ENCODE measurements around the gene CDHR1. TPM values are rescaled to one million over a fixed set of nuclear protein-coding genes. Genes with fewer than 3 reads are reported as not detected.

Gene CDHR1
- total and polyA plus RNA-seq, 2 of the 8 experiments (the other 6 are each of a cell fraction or from before 2014, with no cell fraction given): 3.9 to 10.5 TPM

DNA sequence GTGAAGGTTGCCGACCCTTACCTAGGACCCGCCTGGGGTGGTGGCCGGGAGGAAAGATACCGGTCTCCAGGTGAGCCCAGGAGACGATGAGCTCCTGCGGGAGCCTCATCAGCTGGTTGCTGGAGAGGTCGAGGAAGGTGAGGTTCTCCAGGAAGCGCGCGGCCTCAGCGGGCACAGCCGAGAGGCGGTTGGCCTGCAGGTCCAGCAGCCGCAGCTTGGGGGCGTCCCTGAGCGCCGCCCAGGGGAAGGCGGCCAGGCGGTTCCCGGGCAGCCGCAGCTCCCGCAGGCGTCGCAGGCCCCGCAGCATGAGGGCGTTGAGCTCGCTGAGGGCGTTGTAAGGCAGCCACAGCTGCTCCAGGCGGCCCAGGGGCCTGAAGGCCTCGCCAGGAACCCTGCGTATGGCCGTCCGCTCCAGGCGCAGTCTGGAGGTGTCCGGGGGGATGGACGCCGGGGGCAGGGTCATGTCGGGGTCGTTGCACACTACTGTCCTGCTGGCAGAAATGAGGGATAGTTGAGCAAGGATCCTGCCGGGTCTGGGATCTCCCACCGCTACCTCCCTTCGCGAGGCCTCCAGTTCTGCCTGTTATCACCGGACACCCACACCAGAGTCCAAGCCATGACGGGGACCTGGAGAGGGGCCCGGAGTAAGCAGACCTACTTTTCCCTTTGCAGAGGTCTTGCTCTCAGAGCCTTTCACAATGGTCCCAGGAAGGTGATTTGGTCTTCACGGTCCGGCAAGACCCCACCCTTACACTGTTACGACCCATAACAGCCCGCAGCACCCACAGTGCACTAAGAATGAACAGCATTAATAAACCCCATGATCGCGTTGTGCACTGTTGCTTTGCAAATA, 43.1 kb downstream of the CDHR1 start (continued):
- TF ChIP-seq, protein P1, sequence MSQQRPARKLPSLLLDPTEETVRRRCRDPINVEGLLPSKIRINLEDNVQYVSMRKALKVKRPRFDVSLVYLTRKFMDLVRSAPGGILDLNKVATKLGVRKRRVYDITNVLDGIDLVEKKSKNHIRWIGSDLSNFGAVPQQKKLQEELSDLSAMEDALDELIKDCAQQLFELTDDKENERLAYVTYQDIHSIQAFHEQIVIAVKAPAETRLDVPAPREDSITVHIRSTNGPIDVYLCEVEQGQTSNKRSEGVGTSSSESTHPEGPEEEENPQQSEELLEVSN (IDR thresholded peaks at IDR 0.05): peak; percentile 99
- no peak for TF ChIP-seq SUZ12 (IDR thresholded peaks at IDR 0.05; ENCODE audit: low read length)
- no peak for TF ChIP-seq POU5F1 (IDR thresholded peaks at IDR 0.05; ENCODE audit: low read depth, low read length)
- TF ChIP-seq BRCA1 (IDR thresholded peaks at IDR 0.05; ENCODE audit: low read depth, low read length): no peak
- no peak for TF ChIP-seq FOSL1 (IDR thresholded peaks at IDR 0.05; ENCODE audit: insufficient read depth, low read depth, low read length)
- TF ChIP-seq HDAC2 (IDR thresholded peaks at IDR 0.05; ENCODE audit: borderline replicate concordance in 1 of 2, low read depth in 2 of 2, low read length in 2 of 2): peak in 1 of 2 experiments; percentile 76; a peak in 1 of 4 replicates
- TF ChIP-seq JUN (IDR thresholded peaks at IDR 0.05; ENCODE audit: low read depth, low read length): no peak
- TF ChIP-seq TAF1 (IDR thresholded peaks at IDR 0.05; ENCODE audit: low read depth, low read length): no peak
- no peak for TF ChIP-seq SIRT6 (IDR thresholded peaks at IDR 0.05; ENCODE audit: low read length)
- TF ChIP-seq EGR1 (IDR thresholded peaks at IDR 0.05; ENCODE audit: borderline replicate concordance, low read depth, low read length): no peak
- TF ChIP-seq, protein P2, sequence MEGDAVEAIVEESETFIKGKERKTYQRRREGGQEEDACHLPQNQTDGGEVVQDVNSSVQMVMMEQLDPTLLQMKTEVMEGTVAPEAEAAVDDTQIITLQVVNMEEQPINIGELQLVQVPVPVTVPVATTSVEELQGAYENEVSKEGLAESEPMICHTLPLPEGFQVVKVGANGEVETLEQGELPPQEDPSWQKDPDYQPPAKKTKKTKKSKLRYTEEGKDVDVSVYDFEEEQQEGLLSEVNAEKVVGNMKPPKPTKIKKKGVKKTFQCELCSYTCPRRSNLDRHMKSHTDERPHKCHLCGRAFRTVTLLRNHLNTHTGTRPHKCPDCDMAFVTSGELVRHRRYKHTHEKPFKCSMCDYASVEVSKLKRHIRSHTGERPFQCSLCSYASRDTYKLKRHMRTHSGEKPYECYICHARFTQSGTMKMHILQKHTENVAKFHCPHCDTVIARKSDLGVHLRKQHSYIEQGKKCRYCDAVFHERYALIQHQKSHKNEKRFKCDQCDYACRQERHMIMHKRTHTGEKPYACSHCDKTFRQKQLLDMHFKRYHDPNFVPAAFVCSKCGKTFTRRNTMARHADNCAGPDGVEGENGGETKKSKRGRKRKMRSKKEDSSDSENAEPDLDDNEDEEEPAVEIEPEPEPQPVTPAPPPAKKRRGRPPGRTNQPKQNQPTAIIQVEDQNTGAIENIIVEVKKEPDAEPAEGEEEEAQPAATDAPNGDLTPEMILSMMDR (IDR thresholded peaks at IDR 0.05; ENCODE audit: control extremely low read depth in 1 of 3, insufficient read depth in 1 of 3, low read depth in 1 of 3, low read length in 3 of 3): peak; percentile 79 to 90 (median 83)
- no peak for TF ChIP-seq KDM5A (IDR thresholded peaks at IDR 0.05; ENCODE audit: low read length)

Data from H1 (cell line).